HepG2 (cell line): ENCODE data around the gene ERBB4. TPM values are rescaled to one million over a fixed set of nuclear protein-coding genes. Genes with fewer than 3 reads are reported as not detected.

Experiments
- BCL6 ChIP-seq: IDR thresholded peaks from 2 replicates; pipeline ENCODE4 v1.6.1; 2016; ENCODE audit warnings: missing genetic modification reagents, missing compliant biosample characterization
- BHLHE40 ChIP-seq: IDR thresholded peaks from 2 replicates; pipeline ENCODE4 v1.6.1; 2011; ENCODE audit warnings: low read length, improper control_type of control experiment
- CEBPG ChIP-seq: IDR thresholded peaks from 2 replicates; pipeline ENCODE4 v1.6.1; 2016
- FOXA1 ChIP-seq, 2 experiments: fragments of 450-650 bp in 1 of 2; sonication (generic) in 1 of 2; formaldehyde crosslinking in 1 of 2; IDR thresholded peaks; 2 replicates each; pipeline versions ENCODE4 v1.4.0 to v1.6.1; 2016 to 2020; ENCODE audit warnings: missing genetic modification reagents in 1 of 2
- FOXK1 ChIP-seq: sonication (generic); formaldehyde crosslinking; IDR thresholded peaks from 2 replicates; pipeline ENCODE4 v1.4.0; 2020; ENCODE audit warnings: low read depth, missing genetic modification reagents, borderline replicate concordance
- GFI1 ChIP-seq: sonication (generic); formaldehyde crosslinking; IDR thresholded peaks from 2 replicates; pipeline ENCODE4 v1.5.0; 2020; ENCODE audit warnings: missing genetic modification reagents, mild to moderate bottlenecking, borderline replicate concordance
- HMG20A ChIP-seq: IDR thresholded peaks from 2 replicates; pipeline ENCODE4 v1.6.1; 2016; ENCODE audit warnings: borderline replicate concordance
- HNF4A ChIP-seq: sonication (generic); formaldehyde crosslinking; IDR thresholded peaks from 2 replicates; pipeline ENCODE4 v1.4.0; 2020; ENCODE audit warnings: missing genetic modification reagents
- MAFG ChIP-seq: sonication (generic); formaldehyde crosslinking; IDR thresholded peaks from 2 replicates; pipeline ENCODE4 v1.5.1; 2020; ENCODE audit warnings: mild to moderate bottlenecking, missing genetic modification reagents
- NCOA2 ChIP-seq: sonication (generic); formaldehyde crosslinking; IDR thresholded peaks from 2 replicates; pipeline ENCODE4 v1.8.0; 2022; ENCODE audit warnings: inconsistent platforms
- NR2F6 ChIP-seq, 2 experiments: IDR thresholded peaks; 2 replicates each; pipeline ENCODE4 v1.6.1; 2016; ENCODE audit warnings: antibody characterized with exemption in 1 of 2, mild to moderate bottlenecking in 1 of 2
- RARA ChIP-seq: IDR thresholded peaks from 2 replicates; pipeline ENCODE4 v1.6.1; 2016; ENCODE audit warnings: missing genetic modification reagents, missing compliant biosample characterization
- SOX5 ChIP-seq: IDR thresholded peaks from 2 replicates; pipeline ENCODE4 v1.6.1; 2016; ENCODE audit warnings: borderline replicate concordance
- SRF ChIP-seq: IDR thresholded peaks from 2 replicates; pipeline ENCODE4 v1.6.1; 2011; ENCODE audit warnings: mild to moderate bottlenecking, low read depth, low read length, moderate library complexity
- TEAD3 ChIP-seq: optimal IDR thresholded peaks from 2 replicates; pipeline ENCODE3; 2016; ENCODE audit warnings: borderline replicate concordance
- ZNF12 ChIP-seq: sonication (generic); formaldehyde crosslinking; IDR thresholded peaks from 2 replicates; pipeline ENCODE4 v1.5.0; 2020; ENCODE audit warnings: missing genetic modification reagents
- ZNF318 ChIP-seq: sonication (generic); formaldehyde crosslinking; IDR thresholded peaks from 2 replicates; pipeline ENCODE4 v1.4.0; 2020; ENCODE audit warnings: mild to moderate bottlenecking, missing genetic modification reagents
- ZNF362 ChIP-seq: sonication (generic); formaldehyde crosslinking; IDR thresholded peaks from 2 replicates; pipeline ENCODE4 v1.4.0; 2020; ENCODE audit warnings: missing genetic modification reagents, mild to moderate bottlenecking, borderline replicate concordance
- ZNF784 ChIP-seq: sonication (generic); formaldehyde crosslinking; IDR thresholded peaks from 2 replicates; pipeline ENCODE4 v1.5.1; 2020; ENCODE audit warnings: missing genetic modification reagents, mild to moderate bottlenecking, borderline replicate concordance
- polyA plus RNA-seq, 8 experiments: library from polyadenylated mRNA; depleted of rRNA in 3 of 8; stranded (reverse) in 7 of 8; unstranded in 1 of 8; fragments of >200 nt; fragmentation: Illumina TruSeq in 4 of 8; extraction: Trizol in 4 of 8; gene quantifications; 2 replicates each; pipeline versions ENCODE4 v1.2.1 to v1.2.3, GENCODE V29; 2011 to 2016; ENCODE audit warnings: low read depth in 4 of 8, missing spikeins in 1 of 8, mixed read lengths in 1 of 8; ENCODE audit not compliant: insufficient read depth in 1 of 8
- total RNA-seq, 5 experiments: library from RNA; depleted of rRNA; stranded (reverse); fragments of >200 nt; fragmentation: Illumina TruSeq; extraction: Trizol; gene quantifications; 2 replicates each; pipeline ENCODE4 v1.2.3, GENCODE V29; 2016; ENCODE audit warnings: low read depth in 1 of 5

The ERBB4 gene
- total and polyA plus RNA-seq, 2 of the 13 experiments (the other 11 are each of a cell fraction or from before 2014, with no cell fraction given): not detected

GRCh38 chr2:212451786-212452231 lies 86.8 kb downstream of the ERBB4 start (continued):
- TF ChIP-seq HMG20A: peak; percentile 91; the same call in 1 of the 2 replicates
- TF ChIP-seq HNF4A: peak; percentile 23; the same call in 1 of the 2 replicates
- no peak for TF ChIP-seq ZNF784 (CRISPR knock-in tag)
- peak; percentile 93 for TF ChIP-seq ZNF362 (CRISPR knock-in tag)
- no peak for TF ChIP-seq ZNF318
- no peak for TF ChIP-seq MAFG (CRISPR knock-in tag)
- TF ChIP-seq GFI1 (CRISPR knock-in tag): peak; percentile 55; the same call in 1 of the 2 replicates
- peak; percentile 100 for TF ChIP-seq SOX5 (CRISPR knock-in tag)
- TF ChIP-seq CEBPG: peak; percentile 95
- TF ChIP-seq BHLHE40: peak; percentile 47; the same call in 1 of the 2 replicates
- TF ChIP-seq NR2F6 (IDR thresholded peaks at IDR 0.05): no peak
- TF ChIP-seq NR2F6 (CRISPR knock-in tag; IDR thresholded peaks at IDR 0.05): peak; percentile 21; the same call in 1 of the 2 replicates
- TF ChIP-seq ZNF12 (CRISPR knock-in tag): peak; percentile 55; the same call in 1 of the 2 replicates
- TF ChIP-seq TEAD3 (CRISPR knock-in tag): peak; percentile 81
- peak; percentile 66 for TF ChIP-seq RARA
- TF ChIP-seq NCOA2: peak; percentile 75
- TF ChIP-seq FOXK1 (CRISPR knock-in tag): peak; percentile 15; the same call in 1 of the 2 replicates
- no peak for TF ChIP-seq SRF
- no peak for TF ChIP-seq FOXA1 (IDR thresholded peaks at IDR 0.05)
- peak; percentile 38; the same call in 1 of the 2 replicates for TF ChIP-seq FOXA1 (CRISPR knock-in tag; IDR thresholded peaks at IDR 0.05)
- peak; percentile 71; the same call in 1 of the 2 replicates for TF ChIP-seq BCL6
